Stimulated activated CD4-positive, alpha-beta T cell treated with anti-CD3 and anti-CD28 coated beads, Interleukin-4, amount 100 ng/mL, for 1 hour (primary cell): Measurements from ENCODE around the gene RETSAT.

Experiments
- DNase-seq: peaks from one replicate; pipeline ENCODE4 v3.0.0-alpha.2; 2020

RETSAT gene

DNA sequence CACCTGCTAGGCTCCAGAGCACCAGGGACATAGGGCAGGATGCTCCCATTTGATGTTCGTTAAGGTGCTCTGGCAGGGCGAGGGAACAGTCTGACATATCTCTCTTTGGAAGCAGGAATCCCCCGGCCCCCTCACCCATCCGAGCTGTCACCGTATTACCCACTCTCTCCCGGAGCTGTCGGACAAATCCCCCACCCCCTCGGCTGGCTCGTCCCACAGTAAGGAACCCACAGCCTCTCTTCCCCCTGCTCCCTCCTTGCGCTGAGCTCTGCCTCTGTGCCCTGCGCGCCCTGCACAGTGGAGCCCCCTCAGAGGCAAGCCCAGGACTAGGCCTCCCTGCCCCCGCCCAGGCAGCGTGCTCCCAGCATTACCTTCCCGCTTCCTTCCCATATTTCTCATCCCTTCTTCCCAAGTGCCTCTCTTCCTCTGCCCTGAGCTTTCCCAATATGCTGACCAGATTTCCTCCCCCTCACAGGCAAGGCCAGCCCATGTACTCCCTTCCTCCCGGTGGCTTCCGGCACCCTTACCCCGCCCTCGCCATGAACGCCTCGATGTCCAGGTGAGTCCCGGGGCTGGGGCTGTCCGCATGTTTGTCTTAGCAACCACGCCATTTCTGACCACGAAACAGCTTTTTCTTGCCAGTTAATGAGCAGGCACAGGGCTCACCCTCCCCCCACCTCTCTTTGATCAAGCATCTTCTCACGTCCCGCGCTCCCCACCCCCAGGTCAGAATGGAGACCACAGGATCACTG, 50.4 kb downstream of the RETSAT start:
- DNase-seq, result no peak

GRCh38 chr2:85302121-85302520, 52.2 kb downstream of the RETSAT start:
- no peak for DNase-seq
